GF-D8 (cell line): Measurements from ENCODE around the gene OSBPL1A.
A peak's percentile ranks its signal among the peaks of the same experiment; 100 is the strongest.

Source experiments
- DNase-seq: peaks from one replicate; lab custom pipeline; 2025; lab: John Stamatoyannopoulos, UW

OSBPL1A gene

DNA sequence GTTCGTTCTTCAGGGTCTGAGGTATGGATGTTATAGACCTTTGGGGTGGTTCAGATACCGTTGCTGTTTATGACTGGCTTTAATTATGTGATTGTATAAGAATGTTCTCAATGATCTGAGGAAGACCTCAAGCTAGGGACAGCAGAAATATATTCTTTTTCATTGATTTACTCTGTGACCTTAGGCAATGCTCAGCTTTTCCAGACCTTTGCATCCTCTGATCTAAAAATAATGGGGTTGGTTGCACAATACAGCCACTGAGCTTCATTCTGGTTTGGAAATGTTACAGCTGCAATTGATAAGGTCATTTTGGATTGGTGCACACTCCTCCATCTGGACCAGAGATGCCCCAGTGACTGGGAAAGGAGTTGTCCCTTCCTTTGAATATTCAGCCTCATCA lies 276.0 kb downstream of the OSBPL1A start:
- DNase-seq: no peak

DNA sequence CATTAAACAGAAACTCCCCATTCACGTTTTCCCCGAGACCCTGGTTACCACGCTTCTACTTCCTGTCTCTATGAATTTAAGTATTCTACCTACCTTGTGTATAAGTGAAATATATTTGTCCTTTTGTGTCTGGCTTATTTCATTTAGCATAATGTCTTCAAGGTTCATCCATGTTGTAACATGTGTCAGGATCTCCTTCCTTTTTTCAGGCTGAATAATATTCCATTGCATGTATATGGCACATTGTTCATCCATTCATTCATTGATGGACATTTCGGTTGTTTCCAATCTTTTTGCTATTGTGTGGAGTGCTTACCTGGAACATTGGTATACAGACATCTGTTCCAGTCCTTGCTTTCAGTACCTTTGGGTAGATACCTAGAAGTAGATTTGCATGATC lies 276.9 kb downstream of the OSBPL1A start:
- DNase-seq: no peak

DNA sequence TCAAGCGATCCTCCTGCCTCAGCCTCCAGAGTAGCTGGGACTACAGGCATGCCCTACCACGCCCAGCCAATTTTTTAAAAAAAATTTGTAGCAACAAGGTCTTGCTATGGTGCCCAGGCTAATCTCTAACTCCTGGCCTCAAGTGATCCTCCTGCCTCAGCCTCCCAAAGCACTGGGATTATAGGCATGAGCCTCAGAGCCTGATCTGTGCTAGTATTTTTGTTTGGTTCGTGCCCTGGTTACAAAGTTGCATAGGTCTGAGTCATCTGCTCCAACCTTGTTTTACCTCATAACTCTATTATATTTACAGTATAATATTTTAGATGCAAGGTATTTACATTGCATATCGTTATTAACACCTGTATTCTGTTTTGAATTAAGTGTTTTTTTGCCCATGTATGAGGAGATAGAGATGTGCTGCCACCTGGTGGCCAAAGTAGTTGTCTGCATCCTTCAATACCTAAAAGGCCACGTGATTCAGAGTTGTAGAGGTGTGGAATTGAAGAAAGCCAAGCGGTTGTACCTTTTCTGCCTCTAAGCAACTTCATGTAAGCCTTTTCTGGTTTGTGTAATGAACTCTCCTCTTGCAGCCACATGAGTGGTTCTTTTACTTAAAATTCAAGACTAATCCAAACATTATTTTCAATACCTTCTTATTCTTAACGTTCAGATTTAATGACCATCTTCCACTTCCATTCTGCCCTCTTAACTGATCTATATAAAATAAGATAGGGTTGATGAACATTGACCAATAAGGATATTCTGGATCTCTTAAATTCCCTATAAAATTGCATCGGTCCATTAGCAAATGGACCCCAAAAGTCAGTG lies 278.7 kb downstream of the OSBPL1A start:
- DNase-seq: peak; percentile 48

DNA sequence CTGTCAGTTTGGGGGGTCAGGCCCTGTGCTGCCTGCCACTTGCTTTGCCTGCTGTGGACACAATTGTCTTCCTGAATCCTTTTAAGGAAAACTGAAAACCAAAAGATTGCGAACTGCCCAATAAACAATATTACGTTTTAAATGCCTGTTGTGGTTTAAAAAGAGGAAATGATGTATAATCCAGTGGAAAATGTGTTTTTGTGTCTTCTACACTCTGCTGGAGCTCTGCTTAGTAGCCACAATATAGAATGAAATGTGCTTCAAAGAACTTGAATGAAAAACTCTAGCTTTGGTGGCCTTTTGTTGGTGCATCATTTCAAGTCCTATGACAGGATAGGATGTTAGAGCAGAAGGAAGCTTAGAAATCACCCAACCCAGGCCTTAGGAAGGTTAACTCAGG lies 282.0 kb downstream of the OSBPL1A start:
- peak; percentile 63 for DNase-seq

DNA sequence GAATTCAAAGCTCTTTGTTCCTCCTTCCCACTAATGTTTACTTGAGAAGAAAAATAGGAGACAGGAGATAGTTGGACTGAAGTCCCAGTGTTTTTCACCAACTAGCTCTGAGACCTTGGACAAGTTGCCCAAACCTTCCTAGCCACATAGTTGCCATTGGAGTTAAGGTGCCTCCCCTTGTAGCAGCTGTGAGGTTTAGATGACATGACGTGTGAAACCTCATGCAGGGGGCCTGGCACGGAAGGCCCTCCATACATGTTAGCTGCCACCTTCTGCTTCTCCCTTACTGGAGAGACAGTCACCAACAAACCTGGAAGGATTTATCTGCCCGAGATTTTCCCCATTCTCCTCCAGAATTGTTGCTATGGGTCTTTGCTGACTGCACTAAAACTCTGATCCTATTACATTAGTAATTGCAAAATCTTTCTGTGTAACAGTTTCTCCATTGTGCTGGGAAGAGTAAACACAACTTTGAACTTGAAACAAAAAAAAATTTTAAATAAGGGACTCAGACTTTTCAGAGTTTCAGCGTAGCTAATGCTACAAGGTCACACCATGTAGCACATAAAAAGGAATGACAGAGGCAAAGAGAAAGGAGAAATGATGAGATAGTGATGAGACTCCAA lies 282.6 kb downstream of the OSBPL1A start:
- no peak for DNase-seq

DNA sequence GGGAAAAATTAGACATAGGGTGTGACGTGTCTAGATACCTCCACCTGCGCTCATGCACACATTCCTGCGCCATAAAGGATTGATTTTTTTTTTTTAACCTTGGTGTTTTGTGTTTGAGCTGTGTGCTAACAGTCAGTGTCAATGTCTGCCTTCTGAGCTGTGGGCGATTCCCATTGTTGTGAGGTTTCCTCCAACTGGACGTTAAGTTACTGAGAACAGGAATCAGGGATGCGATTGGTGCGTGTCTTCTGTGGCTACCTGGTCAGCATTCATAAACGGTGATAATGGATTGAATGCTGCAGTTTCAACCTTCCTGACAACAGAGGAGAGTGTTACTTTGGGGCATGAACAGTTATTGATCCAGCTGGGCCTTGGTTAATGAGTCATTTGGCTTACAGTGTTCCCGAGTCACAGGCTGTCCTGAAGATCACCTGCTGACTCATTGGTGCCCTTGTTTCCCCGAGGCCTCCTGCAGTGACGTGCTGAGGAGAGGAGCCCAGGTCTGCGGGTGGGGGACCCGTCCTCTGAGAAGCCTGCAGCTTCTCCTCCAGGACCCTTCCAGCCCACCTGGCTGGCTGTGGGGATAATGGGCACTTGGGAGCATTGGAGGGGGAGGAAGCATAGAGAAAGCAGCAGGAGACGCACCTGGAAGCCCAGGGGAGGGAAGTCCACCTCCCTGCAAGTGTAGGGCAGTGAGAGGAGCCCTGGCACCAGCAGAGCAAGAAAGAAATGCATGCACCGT lies 284.6 kb downstream of the OSBPL1A start:
- DNase-seq: no peak

DNA sequence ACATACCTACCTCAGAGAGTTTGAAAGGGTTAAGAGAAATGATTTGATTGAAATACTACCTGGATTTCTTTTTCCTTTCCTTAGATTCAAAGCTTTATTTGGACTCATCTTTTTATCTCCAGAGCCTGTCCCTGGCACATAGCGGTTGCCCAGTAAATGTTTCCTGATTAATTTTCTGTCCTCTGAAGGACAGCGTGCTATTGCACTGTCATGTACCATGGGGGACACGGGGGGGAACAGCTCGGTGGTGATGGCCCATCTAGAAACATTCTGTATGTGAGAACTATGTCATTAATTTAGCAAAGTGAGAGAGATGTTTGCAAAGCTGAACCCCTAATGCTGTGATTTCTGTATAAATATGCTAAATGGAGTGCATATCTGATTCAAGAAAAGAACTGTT lies 285.2 kb downstream of the OSBPL1A start:
- DNase-seq: no peak
